HUDEP-2 (cell line): ENCODE data around the gene ITGA11.

ENCODE experiments used
- DNase-seq, 76 experiments: peaks; one replicate each; lab custom pipeline; 2025; ENCODE audit not compliant: unreplicated experiment in 76 of 76; lab: John Stamatoyannopoulos, UW

Gene ITGA11

GRCh38 chr15:68413363-68414205, 18.4 kb downstream of the ITGA11 start:
- DNase-seq, result no peak

GRCh38 chr15:68412218-68412617, 19.7 kb downstream of the ITGA11 start:
- no peak for DNase-seq

- no peak for DNase-seq
Observed at GRCh38 chr15:68411735-68412134, 20.2 kb downstream of the ITGA11 start.

- no peak for DNase-seq
Observed at GRCh38 chr15:68411343-68411675, 20.7 kb downstream of the ITGA11 start.

- no peak for DNase-seq
Observed at GRCh38 chr15:68410466-68411342, 21.3 kb downstream of the ITGA11 start.

- DNase-seq, result no peak
Observed at GRCh38 chr15:68409736-68410370, 22.1 kb downstream of the ITGA11 start.

GRCh38 chr15:68408971-68409370, 23.0 kb downstream of the ITGA11 start:
- no peak for DNase-seq

GRCh38 chr15:68407886-68408881, 23.8 kb downstream of the ITGA11 start:
- no peak for DNase-seq

- DNase-seq, result no peak
Observed at GRCh38 chr15:68407141-68407885, 24.6 kb downstream of the ITGA11 start.

GRCh38 chr15:68405378-68406250, 26.3 kb downstream of the ITGA11 start:
- no peak for DNase-seq

GRCh38 chr15:68404056-68404798, 27.7 kb downstream of the ITGA11 start:
- no peak for DNase-seq

GRCh38 chr15:68403161-68403941, 28.6 kb downstream of the ITGA11 start:
- no peak for DNase-seq

- DNase-seq, result no peak
Observed at GRCh38 chr15:68402432-68403160, 29.4 kb downstream of the ITGA11 start.

GRCh38 chr15:68401496-68402431, 30.2 kb downstream of the ITGA11 start:
- DNase-seq, result no peak

- no peak for DNase-seq
Observed at GRCh38 chr15:68400066-68400456, 31.9 kb downstream of the ITGA11 start.
